22Rv1 (cell line): ENCODE measurements around the gene SLX4IP.
A peak's percentile ranks its signal among the peaks of the same experiment; 100 is the strongest.

ENCODE experiments used
- H3K27ac ChIP-seq: fragments of 450-650 bp; 2 replicates; pipeline ENCODE4 v1.5.1; 2017
- ZFX ChIP-seq: fragments of 450-650 bp; IDR thresholded peaks from 2 replicates; pipeline ENCODE4 v1.6.1; 2017; ENCODE audit warnings: antibody characterized with exemption, borderline replicate concordance
- TF ChIP-seq, protein P1 (sequence below): fragments of 450-650 bp; IDR thresholded peaks from 2 replicates; pipeline ENCODE4 v1.5.1; 2017; ENCODE audit warnings: mild to moderate bottlenecking

Gene SLX4IP

DNA sequence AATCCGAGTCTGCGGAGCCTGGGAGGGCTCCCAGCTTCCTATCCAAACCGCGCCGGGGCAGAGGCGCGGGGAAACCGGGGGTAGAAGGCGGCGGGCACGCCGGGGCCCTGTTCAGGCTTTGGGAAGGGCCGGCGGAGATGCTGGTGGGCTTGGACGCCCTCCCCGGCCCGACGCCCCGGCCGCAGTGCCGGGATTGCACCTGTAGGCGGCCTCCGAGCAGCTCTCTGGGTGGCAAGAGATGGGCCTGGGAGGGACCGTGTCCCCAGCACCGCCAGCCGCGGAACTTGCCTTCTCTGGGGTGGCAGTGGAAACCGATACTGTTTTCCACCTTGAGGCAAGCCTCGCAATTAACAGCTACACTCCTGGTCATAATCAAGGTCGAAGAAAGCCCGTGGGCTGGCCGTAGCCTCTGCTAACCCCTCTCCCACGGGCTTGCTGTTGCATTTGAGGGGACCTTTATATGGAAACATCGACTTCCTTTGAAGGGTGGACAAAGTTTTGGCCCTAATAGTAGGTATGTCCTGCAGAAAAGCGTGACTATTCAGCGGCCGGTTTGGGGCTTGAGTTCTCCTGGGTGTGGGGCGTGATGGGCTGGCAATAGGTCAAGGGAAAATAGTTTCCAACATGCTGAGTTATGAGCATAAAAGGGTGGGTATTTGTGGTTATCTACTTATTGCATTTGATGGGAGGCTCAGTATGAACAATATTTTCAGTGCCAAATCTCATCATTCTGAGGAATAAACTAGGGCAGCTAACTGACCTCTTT is 239.8 kb downstream of the SLX4IP start:
- no peak overlapping the region for H3K27ac ChIP-seq
- TF ChIP-seq, protein P1, sequence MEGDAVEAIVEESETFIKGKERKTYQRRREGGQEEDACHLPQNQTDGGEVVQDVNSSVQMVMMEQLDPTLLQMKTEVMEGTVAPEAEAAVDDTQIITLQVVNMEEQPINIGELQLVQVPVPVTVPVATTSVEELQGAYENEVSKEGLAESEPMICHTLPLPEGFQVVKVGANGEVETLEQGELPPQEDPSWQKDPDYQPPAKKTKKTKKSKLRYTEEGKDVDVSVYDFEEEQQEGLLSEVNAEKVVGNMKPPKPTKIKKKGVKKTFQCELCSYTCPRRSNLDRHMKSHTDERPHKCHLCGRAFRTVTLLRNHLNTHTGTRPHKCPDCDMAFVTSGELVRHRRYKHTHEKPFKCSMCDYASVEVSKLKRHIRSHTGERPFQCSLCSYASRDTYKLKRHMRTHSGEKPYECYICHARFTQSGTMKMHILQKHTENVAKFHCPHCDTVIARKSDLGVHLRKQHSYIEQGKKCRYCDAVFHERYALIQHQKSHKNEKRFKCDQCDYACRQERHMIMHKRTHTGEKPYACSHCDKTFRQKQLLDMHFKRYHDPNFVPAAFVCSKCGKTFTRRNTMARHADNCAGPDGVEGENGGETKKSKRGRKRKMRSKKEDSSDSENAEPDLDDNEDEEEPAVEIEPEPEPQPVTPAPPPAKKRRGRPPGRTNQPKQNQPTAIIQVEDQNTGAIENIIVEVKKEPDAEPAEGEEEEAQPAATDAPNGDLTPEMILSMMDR = peak; percentile 72
- no peak for TF ChIP-seq ZFX

- no peak overlapping the region for H3K27ac ChIP-seq
- TF ChIP-seq, protein P1 = no peak
- no peak for TF ChIP-seq ZFX
These were observed 240.3 kb downstream of the SLX4IP start for GRCh38 chr20:10675450-10675848.

DNA sequence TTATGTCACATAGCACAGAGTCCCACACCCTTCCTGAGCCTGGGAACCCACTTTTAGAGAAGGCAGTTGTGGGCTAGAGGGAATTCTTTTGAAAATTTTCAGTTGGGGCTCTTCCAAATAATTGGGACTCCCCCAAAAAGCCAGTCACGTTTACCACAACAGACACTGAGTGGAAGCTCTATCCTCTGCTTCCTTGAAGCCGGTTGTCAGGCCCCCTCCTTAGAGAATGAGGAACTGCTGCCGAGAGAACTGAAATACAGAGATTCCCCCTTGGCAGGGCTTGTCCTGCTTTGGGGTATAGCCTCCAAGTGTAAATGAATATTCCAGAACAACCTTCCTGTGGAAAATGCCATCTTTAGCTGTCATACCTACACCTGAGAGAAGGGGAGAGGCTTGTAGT is 241.4 kb downstream of the SLX4IP start:
- no peak for TF ChIP-seq ZFX
- TF ChIP-seq, protein P1 = no peak
- no peak overlapping the region for H3K27ac ChIP-seq
